ENCODE results near the gene B3GLCT. TPM values are rescaled to one million over a fixed set of nuclear protein-coding genes. Genes with fewer than 3 reads are reported as not detected.
A peak's percentile ranks its signal among the peaks of the same experiment; 100 is the strongest.

B3GLCT gene
- total and polyA plus RNA-seq, 2 of the 13 experiments (the other 11 are each of a cell fraction or from before 2014, with no cell fraction given) = 2.0 to 7.1 TPM

- no peak for TF ChIP-seq ZBTB7B (CRISPR knock-in tag; IDR thresholded peaks at IDR 0.05)
- no peak for TF ChIP-seq GTF3A (CRISPR knock-in tag; conservative IDR thresholded peaks at IDR 0.05)
- TF ChIP-seq ZFAT (CRISPR knock-in tag; conservative IDR thresholded peaks at IDR 0.05) = no peak
- peak; percentile 68 for TF ChIP-seq JUND (CRISPR knock-in tag; IDR thresholded peaks at IDR 0.05)
- TF ChIP-seq AHDC1 (CRISPR knock-in tag; IDR thresholded peaks at IDR 0.05; ENCODE audit: borderline replicate concordance) = peak; percentile 79; the same call in 1 of the 2 replicates
- peak; percentile 45; the same call in 1 of the 2 replicates for TF ChIP-seq PAXIP1 (CRISPR knock-in tag; conservative IDR thresholded peaks at IDR 0.05)
- TF ChIP-seq GABPA (IDR thresholded peaks at IDR 0.05; ENCODE audit: low read depth, low read length) = no peak
- no peak for TF ChIP-seq GABPA (CRISPR knock-in tag; IDR thresholded peaks at IDR 0.05; ENCODE audit: low read depth)
- TF ChIP-seq ZNF318 (CRISPR knock-in tag; IDR thresholded peaks at IDR 0.05) = no peak
- TF ChIP-seq THAP11 (CRISPR knock-in tag; IDR thresholded peaks at IDR 0.05) = no peak
- peak; percentile 61 for TF ChIP-seq FOSL2 (CRISPR knock-in tag; IDR thresholded peaks at IDR 0.05)
- no peak for TF ChIP-seq FOXA1 (IDR thresholded peaks at IDR 0.05)
- 0 out of 2 replicates have a peak, but pooled peaks have one; percentile 32 for TF ChIP-seq FOXA1 (CRISPR knock-in tag; IDR thresholded peaks at IDR 0.05)
These were observed 32.3 kb upstream of the B3GLCT start (continued) for GRCh38 chr13:31167490-31167889.
